IgD-negative memory B cell (primary cell): ENCODE measurements around the gene CD58. TPM values are rescaled to one million over a fixed set of nuclear protein-coding genes. Genes with fewer than 3 reads are reported as not detected.

ENCODE experiments used
- H3K27ac Mint-ChIP-seq, 3 donors: one replicate each; pipeline ENCODE4 v1.8.0; 2020 to 2022; ENCODE audit warnings: mild to moderate bottlenecking in 3 of 3, mixed read lengths in 3 of 3, moderate library complexity in 1 of 3
- H3K27me3 Mint-ChIP-seq: one replicate; pipeline ENCODE4 v1.8.0; 2021; ENCODE audit warnings: mixed read lengths
- H3K36me3 Mint-ChIP-seq: one replicate; pipeline ENCODE4 v1.8.0; 2020; ENCODE audit warnings: mild to moderate bottlenecking, mixed read lengths
- H3K4me1 Mint-ChIP-seq, 3 donors: one replicate each; pipeline ENCODE4 v1.8.0; 2020 to 2022; ENCODE audit warnings: mixed read lengths in 3 of 3, mild to moderate bottlenecking in 1 of 3
- H3K4me3 Mint-ChIP-seq, 4 donors: one replicate each; pipeline ENCODE4 v1.8.0; 2020 to 2022; ENCODE audit warnings: mild to moderate bottlenecking in 4 of 4, mixed read lengths in 4 of 4, moderate library complexity in 3 of 4
- H3K9me3 Mint-ChIP-seq, 3 donors: one replicate each; pipeline ENCODE4 v1.8.0; 2020 to 2021; ENCODE audit warnings: mixed read lengths in 3 of 3, mild to moderate bottlenecking in 1 of 3
- polyA plus RNA-seq: library from polyadenylated mRNA; unstranded; fragments of 300-500 nt; fragmentation: Illumina TruSeq; gene quantifications from one replicate; pipeline ENCODE4 v1.2.3, GENCODE V29; 2021

Gene CD58
- polyA plus RNA-seq, 1 donor from 2014 or later, result 29.5 TPM

DNA sequence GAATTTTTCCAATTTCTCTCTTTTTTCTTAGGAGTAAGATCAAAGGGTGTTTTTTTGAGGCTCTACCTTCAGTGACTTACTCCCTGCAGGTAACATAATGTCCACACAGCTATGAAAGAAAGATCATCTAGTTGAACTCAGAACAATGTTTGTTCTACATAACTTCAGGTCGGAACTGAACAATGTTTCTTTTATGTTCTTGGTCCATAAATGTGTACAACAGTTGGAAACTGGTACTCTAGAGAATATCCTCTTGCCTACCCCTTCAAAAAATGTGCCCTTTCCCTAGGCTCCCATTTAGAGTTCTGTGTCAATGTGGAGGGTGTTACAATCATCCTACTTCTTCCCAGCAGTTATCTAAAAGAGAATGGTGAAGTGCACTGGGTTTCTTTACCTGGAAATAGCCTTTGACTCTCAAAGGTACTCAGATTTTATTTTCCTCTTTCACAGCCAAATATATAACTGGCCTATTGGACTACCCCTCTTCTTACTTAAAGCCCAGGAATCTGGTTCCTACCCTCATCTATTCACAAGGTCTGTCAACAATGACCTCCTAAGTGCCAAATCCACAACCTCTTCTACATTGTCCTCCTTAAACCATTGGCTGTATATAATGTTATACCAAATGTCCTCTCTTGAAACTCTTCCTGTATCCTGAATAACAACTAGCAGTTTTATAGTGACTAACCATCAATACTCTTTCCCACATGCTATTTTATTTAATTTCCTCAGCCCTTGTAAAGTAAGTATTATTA is 42.3 kb downstream of the CD58 start:
- no peaks in the 10 kb centered on the region for H3K27me3 Mint-ChIP-seq
- H3K36me3 Mint-ChIP-seq, result peaks cover 9% of the 10 kb centered on the region
- H3K4me1 Mint-ChIP-seq, result no peaks in the 10 kb centered on the region
- peak overlapping the region in 1 of 3 donors; percentile 29 for H3K27ac Mint-ChIP-seq
- H3K9me3 Mint-ChIP-seq, result peaks cover 0 to 9% (median 0%) of the 10 kb centered on the region in 3 donors
- no peak overlapping the region for H3K4me3 Mint-ChIP-seq

DNA sequence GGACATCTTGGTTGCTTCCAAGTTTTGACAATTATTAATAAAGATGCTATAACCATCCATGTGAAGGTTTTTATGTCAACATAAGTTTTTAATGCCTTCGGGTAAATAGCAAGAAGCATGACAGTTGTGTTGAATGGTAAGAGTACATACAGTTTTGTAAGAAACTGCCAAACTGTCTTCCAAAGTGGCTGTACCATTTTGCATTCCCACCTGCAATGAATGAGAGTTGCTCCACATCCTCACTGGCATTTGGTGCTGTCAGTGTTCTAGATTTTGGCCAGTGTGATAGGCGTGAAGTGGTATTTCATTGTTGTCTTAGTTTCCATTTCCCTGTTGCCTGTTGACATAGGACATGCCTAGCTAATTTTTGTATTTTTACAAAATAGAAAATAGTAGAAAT is 45.4 kb downstream of the CD58 start:
- H3K27me3 Mint-ChIP-seq, result no peaks in the 10 kb centered on the region
- no peak overlapping the region for H3K4me3 Mint-ChIP-seq
- no peaks in the 10 kb centered on the region for H3K4me1 Mint-ChIP-seq
- peaks cover 9% of the 10 kb centered on the region for H3K36me3 Mint-ChIP-seq
- H3K9me3 Mint-ChIP-seq, result peaks cover 0 to 9% (median 0%) of the 10 kb centered on the region in 3 donors
- H3K27ac Mint-ChIP-seq, result no peak overlapping the region

DNA sequence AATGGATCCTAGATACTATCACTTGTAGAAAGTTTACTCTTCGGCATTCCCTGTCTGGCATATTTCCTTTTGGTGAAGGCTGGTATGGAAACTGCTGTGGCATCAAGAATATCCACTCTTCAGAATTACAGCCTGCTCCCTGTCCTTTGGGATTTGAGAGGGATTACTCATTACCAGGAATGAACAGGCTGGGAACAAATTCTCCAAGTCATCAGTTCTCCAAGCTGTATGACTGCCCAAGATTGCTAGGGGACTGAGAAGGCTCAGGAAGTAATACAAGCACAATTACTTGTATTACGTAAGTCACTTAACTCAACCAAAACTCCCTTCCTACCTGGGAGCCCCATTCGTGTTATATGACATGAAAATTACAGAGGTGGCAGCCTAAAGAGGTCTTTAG is 49.6 kb downstream of the CD58 start:
- Mint-ChIP-seq H3K27ac (no peak overlapping the region), H3K27me3 (no peaks in the 10 kb centered on the region), H3K9me3 (peaks cover 0 to 2% (median 0%) of the 10 kb centered on the region in 3 donors), H3K4me3 (no peak overlapping the region), H3K4me1 (peaks cover 6 to 12% (median 6%) of the 10 kb centered on the region in 3 donors), H3K36me3 (no peaks in the 10 kb centered on the region)

DNA sequence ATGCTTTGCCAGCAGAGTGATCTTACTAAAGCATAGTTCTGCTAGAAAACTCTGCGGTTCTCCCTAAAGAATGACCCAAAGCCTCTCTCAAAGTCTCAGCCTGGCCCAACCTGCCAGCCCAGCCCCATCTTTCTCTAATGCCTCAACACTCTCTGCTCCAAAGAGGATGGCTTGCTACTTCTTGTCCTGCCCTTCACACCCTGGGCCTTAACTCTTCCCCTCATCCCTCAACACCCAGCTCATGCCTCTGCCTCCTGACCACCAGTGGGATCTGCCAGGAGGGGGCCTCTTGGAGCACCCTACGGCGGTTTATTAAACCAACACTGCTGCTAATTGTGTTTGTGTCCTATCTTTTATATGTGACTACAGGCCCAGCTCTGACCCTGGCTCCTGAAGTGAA is 52.4 kb downstream of the CD58 start:
- H3K27me3 Mint-ChIP-seq, result no peaks in the 10 kb centered on the region
- H3K4me3 Mint-ChIP-seq, result no peak overlapping the region
- peak overlapping the region in 2 of 3 donors; percentile 2 to 94 for H3K27ac Mint-ChIP-seq
- peaks cover 20 to 28% (median 22%) of the 10 kb centered on the region in 3 donors for H3K4me1 Mint-ChIP-seq
- no peaks in the 10 kb centered on the region for H3K9me3 Mint-ChIP-seq
- no peaks in the 10 kb centered on the region for H3K36me3 Mint-ChIP-seq

DNA sequence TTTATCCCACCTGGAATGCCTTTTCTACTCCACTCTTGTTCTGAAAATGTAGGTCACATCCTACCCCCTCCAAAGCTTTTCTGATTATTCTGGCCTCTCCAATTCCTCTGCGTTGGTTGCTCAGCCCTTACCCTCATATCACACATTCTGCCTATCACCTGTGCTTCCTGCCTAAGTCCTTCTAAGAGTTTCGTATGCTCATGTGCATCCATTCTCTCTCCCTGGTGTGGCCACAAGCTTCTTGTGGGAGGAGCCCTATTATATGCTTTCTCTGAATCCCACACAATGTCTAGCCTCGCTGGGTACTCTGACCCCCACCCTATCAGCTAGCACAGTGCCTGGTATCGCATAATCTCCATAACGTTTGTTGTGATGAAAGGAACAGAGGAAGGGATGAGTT is 54.2 kb downstream of the CD58 start:
- Mint-ChIP-seq H3K36me3 (no peaks in the 10 kb centered on the region), H3K27ac (peak overlapping the region; percentile 64 to 89 (median 69)), H3K4me1 (peaks cover 24 to 33% (median 26%) of the 10 kb centered on the region in 3 donors), H3K9me3 (no peaks in the 10 kb centered on the region), H3K4me3 (no peak overlapping the region), H3K27me3 (no peaks in the 10 kb centered on the region)

DNA sequence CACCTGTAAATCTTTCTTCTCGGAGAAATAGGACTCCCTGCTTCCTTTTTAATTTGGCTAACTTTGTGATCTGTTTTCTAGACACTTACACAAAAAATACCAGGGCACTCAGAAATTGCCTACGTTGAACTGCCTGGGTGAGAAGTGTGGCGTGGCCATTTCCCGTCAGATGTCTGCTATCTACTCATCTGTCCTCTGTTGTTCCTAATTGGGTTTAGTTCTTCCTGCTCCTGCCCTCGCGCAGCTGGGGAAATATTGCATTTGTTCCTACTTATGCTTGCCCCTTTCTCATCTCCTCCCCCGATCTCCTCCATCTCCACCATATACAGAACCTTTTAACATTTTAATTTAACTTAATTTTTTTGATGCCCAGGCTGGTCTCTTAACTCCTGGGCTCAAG is 55.1 kb downstream of the CD58 start:
- H3K4me1 Mint-ChIP-seq, result peaks cover 24 to 40% (median 26%) of the 10 kb centered on the region in 3 donors

DNA sequence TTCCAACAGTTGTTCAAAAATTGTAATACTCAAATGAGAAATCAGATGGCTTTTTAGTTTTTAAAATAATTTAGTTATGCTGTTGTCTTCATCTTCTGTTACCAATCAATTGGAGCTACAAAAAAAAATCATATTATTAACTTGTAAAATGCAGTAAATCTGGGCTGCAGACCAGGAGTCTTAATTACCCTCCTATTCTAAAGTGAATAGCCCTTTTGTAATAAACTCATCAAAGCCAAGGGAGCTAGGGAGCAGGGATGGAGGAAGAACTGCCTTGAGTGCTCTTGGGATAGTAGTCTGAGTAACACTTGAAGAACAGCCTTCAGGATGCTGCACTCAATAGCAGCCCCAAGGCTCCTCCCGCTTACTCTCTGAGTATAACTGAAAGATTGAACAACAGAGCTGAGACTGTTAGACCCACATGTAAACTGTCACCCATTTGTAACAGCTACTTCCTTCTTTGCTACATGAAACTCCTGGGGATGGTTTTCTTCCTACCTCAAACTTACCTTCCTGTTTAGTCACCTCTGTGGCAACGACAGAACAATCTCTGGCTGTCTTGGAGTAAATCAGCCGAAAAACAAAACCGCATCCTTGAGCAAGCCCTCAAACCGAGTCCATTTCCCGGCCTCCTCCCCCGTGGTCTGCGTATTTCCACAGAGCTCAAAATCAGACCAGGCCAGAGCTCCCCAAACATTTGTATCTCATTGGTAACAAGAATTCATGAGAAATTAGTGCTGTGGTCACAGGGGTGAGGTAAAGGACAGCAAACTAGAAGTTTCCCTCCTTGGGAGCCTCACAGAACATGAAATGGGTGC is 55.9 kb downstream of the CD58 start:
- Mint-ChIP-seq H3K9me3 (no peaks in the 10 kb centered on the region), H3K36me3 (no peaks in the 10 kb centered on the region), H3K4me3 (peak overlapping the region; percentile 36 to 77 (median 70)), H3K4me1 (peaks cover 24 to 40% (median 26%) of the 10 kb centered on the region in 3 donors), H3K27ac (peak overlapping the region; percentile 89 to 98 (median 98)), H3K27me3 (no peaks in the 10 kb centered on the region)

More for the DNA sequence above, 55.1 kb downstream of the CD58 start:
- Mint-ChIP-seq H3K4me3 (peak overlapping the region; percentile 36 to 77 (median 70)), H3K27me3 (no peaks in the 10 kb centered on the region), H3K9me3 (no peaks in the 10 kb centered on the region), H3K27ac (peak overlapping the region; percentile 89 to 98 (median 98)), H3K36me3 (no peaks in the 10 kb centered on the region)

DNA sequence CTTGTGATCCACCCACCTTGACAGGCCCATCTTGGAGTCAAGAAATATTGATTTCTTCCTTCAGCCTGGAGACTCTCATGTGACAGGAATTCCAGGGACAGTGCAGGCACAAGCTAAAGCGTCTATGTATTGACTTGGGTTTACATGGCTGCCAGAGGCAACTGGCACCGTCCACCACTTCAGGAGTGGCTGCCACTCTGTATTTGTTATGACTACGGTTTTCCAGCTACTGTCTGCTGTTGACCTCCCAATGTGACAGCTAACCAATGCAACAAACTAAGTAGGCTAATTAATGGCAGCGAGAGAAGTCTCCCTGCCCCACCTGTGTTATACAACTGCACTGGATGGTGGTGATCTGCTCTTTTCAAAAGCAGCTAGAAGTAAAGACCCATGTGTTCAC is 56.9 kb downstream of the CD58 start:
- Mint-ChIP-seq H3K27me3 (no peaks in the 10 kb centered on the region), H3K9me3 (no peaks in the 10 kb centered on the region), H3K27ac (peak overlapping the region in 2 of 3 donors; percentile 23 to 98), H3K36me3 (no peaks in the 10 kb centered on the region), H3K4me1 (peaks cover 27 to 44% (median 32%) of the 10 kb centered on the region in 3 donors), H3K4me3 (peak overlapping the region in 1 of 4 donors; percentile 13)

DNA sequence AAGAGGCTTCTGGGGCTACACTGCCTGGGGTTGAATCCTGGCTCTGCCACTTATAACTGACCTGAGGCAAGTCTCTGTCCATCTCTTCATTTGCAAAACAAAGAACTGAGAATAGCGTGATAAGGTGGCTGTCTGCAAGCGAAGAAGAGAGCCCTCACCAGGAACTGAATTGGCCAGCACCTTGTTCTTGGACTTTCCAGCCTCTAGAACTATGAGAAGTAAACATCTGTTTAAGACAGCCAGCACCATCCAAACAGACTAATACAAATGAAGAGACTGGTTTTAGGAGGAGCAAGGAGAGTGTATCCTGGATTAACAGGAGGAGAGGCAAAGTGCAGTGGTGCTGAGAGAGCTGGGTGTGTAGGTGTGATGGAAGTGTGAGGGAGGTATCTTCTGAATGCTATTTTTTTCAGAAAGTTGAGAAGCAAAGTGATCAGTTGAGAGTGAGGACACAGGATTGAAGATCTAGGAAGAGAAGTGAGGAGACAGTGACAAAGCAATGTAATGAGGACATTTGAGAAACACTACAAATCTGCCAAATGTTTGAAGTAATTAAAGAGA is 59.3 kb downstream of the CD58 start:
- Mint-ChIP-seq H3K4me3 (peak overlapping the region in 1 of 4 donors; percentile 49), H3K27me3 (no peaks in the 10 kb centered on the region), H3K27ac (peak overlapping the region in 1 of 3 donors; percentile 47), H3K36me3 (no peaks in the 10 kb centered on the region), H3K4me1 (peaks cover 37 to 41% (median 38%) of the 10 kb centered on the region in 3 donors), H3K9me3 (no peaks in the 10 kb centered on the region)

DNA sequence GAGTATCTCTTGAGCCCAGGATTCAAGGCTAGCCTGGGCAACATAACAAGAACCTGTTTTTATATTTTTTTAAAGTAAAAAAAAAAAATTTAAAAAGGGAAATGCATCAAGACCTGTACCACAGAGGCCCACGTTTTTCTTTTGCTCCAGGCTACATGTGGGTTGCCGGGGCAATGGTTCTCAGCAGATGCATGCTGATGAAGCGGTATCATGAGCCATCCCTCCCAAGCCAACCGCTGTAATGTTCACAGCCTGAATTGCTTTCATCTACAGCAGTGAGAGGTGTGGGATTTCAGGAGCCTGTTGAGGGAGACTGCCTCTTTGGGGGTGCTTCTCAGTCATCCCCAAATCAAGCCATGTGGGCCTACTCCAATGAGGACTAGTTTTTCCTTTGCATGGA is 60.5 kb downstream of the CD58 start:
- Mint-ChIP-seq H3K27me3 (no peaks in the 10 kb centered on the region), H3K4me1 (peaks cover 28 to 30% (median 29%) of the 10 kb centered on the region in 3 donors), H3K9me3 (no peaks in the 10 kb centered on the region), H3K27ac (no peak overlapping the region), H3K4me3 (no peak overlapping the region), H3K36me3 (no peaks in the 10 kb centered on the region)

DNA sequence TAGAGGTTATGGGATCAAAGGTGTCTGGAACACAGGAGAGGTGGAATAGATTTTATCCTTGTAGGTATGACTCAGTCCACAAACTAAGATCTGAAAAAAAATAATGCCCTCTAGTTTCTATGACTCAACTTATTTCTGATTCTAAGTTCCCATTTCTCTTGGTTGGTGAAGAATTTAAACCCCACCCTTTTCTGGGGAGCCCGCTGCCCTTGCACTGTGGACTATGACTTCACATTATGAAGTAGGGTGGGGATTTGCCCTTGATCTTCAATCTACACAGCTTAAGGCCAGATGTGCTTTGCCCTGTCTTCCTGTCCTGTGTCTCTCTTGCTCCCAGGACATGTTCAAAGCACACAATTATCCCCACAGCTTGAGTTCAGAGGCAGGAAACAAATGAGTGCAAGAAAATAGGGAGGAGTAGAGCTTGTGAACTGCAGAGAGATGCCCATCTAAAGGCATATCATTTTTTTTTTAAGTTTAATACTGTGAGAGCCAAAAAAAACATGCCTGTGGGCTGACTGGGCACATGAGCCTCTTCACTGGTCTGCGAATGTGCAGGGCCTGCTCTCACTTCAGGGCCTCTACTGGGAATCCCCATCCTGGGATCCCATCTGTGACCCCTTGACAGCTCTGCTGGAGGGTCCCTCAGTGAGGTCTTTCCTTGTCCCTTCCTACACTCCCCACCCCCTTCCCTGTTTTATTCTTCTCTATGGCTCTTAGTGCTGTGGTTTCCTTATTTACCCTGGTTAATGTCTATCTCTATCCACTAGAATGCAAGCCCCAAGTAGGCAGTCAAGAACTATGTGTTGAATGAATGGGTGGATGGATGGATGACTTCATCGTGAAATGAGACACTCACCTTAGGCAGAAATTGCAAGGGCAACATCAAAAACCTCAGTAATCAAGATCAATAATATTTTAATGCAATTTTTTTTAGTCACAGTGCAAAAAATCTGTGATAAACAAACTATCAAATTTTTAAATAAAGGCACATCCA is 61.5 kb downstream of the CD58 start:
- Mint-ChIP-seq H3K27me3 (no peaks in the 10 kb centered on the region), H3K36me3 (no peaks in the 10 kb centered on the region), H3K27ac (peak overlapping the region in 1 of 3 donors; percentile 35), H3K9me3 (no peaks in the 10 kb centered on the region), H3K4me3 (no peak overlapping the region), H3K4me1 (peaks cover 27 to 29% (median 29%) of the 10 kb centered on the region in 3 donors)

DNA sequence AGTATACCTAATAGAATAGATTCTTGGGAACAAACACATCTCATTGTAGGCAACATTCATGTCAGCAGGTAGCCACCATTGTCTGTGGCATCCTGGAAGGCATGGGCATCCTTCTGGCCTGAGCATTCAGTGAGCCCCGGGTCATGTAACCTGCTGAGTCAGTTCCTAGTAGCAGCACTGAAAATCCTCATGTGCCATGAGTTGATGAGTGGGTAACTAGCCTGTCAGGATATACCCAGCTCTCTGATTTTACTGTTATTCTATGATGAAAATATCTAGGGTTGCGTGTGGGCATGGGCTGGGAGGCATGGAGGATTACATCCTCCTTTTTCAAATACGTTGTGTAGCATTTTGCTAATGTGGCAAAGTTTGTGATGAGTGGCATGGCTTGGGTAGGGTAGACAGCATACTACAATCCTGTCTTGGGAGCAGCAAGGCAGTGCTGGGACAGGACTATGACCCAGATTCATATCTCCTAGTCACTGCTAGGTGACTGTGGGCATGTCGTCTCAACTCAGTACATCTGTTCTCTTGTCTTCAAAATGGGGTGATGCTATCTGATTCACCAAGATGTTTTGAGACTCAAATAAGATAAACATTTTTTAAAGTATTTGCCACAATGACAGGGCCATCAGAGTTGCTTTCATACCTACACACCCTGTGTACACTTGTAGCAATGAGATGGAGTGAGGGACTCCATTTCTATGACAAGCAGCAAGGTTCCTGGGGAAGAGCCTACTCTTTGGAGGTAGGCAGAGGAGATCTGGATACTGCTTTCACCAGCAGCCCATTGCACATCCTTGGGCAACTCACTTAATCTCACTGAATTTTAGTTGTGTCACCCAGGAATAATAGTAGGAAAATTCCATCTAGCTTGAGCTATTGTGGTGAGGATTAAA is 62.5 kb downstream of the CD58 start:
- Mint-ChIP-seq H3K36me3 (no peaks in the 10 kb centered on the region), H3K27ac (no peak overlapping the region), H3K4me1 (peaks cover 34 to 37% (median 36%) of the 10 kb centered on the region in 3 donors), H3K4me3 (no peak overlapping the region), H3K27me3 (peaks cover 2% of the 10 kb centered on the region), H3K9me3 (no peaks in the 10 kb centered on the region)

DNA sequence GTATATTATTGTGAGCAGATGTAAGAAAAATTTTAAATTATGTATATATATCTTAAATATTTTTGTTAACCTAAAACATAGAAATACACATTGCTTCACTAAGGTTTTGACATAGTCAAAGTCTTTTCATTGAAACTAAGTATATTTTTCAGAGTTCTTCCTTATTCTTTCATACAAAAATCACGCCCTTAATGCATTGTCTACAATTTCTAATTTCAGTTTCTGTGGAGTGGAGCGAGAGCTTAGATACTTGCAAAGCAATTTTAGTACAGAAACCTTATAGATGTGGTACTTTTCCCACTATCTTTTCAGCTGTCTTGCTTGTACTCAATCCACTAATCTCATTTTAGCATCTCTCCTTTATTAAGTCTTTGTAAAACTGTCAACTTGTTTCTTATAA is 63.2 kb downstream of the CD58 start:
- H3K4me1 Mint-ChIP-seq, result peaks cover 38 to 41% (median 40%) of the 10 kb centered on the region in 3 donors
- H3K27me3 Mint-ChIP-seq, result peaks cover 2% of the 10 kb centered on the region
- H3K4me3 Mint-ChIP-seq, result no peak overlapping the region
- H3K27ac Mint-ChIP-seq, result no peak overlapping the region
- H3K36me3 Mint-ChIP-seq, result no peaks in the 10 kb centered on the region
- H3K9me3 Mint-ChIP-seq, result no peaks in the 10 kb centered on the region
